GM12891 (cell line): ENCODE measurements around the gene CRLF2.
A peak's percentile ranks its signal among the peaks of the same experiment; 100 is the strongest.
"Not testable (repeated sequence)": the region's sequence is repeated elsewhere in the genome, so short reads cannot be mapped to it uniquely, and the experiment has no call there.

ENCODE experiments used
- DNase-seq: peaks from one replicate; pipeline ENCODE4 v3.0.0; 2011; ENCODE audit warnings: low spot score; ENCODE audit not compliant: insufficient read length
- FAIRE-seq: peaks from 2 replicates; lab custom pipeline; 2011; peaks lifted over from hg19 to GRCh38; lab: Jason Lieb, UNC
- PAX5 ChIP-seq: IDR thresholded peaks from 2 replicates; pipeline ENCODE4 v1.6.1; 2011; ENCODE audit warnings: low read length, moderate library complexity, mild to moderate bottlenecking; ENCODE audit not compliant: insufficient read depth, severe bottlenecking
- POLR2A ChIP-seq: IDR thresholded peaks from 2 replicates; pipeline ENCODE4 v1.6.1; 2011; ENCODE audit warnings: low read depth, low read length, control low read depth
- POLR2AphosphoS5 ChIP-seq: IDR thresholded peaks from 2 replicates; pipeline ENCODE4 v1.6.1; 2011; ENCODE audit warnings: low read depth, low read length, control low read depth
- POU2F2 ChIP-seq: IDR thresholded peaks from 2 replicates; pipeline ENCODE4 v1.6.1; 2011; ENCODE audit warnings: low read depth, mild to moderate bottlenecking, control low read depth, low read length, moderate library complexity
- SPI1 ChIP-seq: IDR thresholded peaks from 2 replicates; pipeline ENCODE4 v1.6.1; 2011; ENCODE audit warnings: low read depth, low read length, control low read depth
- TAF1 ChIP-seq: IDR thresholded peaks from 2 replicates; pipeline ENCODE4 v1.6.1; 2011; ENCODE audit warnings: low read depth, low read length, control low read depth

Gene CRLF2

DNA sequence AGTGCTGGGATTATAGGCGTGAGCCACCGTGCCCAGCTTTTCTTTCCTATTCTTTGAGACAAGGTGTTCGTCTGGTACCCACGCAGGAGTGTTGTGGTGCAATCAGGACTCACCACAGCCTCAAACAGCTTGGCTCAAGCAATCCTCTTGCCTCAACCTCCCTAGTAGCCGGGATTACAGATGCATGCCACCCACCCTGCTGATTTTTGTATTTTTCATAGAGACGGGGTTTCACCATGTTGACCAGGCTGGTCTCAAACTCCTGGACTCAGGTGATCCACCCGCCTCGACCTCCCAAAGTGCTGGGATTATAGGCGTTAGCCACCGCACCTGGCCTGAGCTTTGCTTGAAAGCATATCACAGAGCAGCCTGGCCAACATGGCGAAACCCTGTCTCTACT is 1.5 kb upstream of the CRLF2 start:
- no peak for FAIRE-seq

DNA sequence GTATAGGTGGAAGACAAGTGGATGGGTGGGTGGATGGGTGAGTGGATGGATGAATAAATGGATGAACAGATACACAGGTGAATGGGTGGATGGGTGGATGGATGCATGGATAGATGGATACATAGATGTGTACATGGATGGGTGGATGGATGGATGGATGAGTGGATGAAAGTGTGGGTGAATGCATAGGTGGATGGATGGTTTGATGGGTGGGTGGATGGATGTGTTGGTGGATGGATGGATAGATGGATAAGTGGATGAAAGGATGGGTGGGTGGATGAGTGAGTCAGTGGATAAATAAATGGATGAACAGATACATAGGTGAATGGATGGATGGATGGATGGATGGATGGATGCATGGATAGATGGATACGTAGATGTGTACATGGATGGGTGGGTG is 1.6 kb downstream of the CRLF2 start:
- no peak for TF ChIP-seq POU2F2
- TF ChIP-seq POLR2AphosphoS5: no peak
- no peak for TF ChIP-seq SPI1
- TF ChIP-seq PAX5: no peak
- TF ChIP-seq POLR2A: no peak
- no peak for TF ChIP-seq TAF1
- no peak for DNase-seq
- FAIRE-seq: no peak

More for the DNA sequence above, 1.5 kb upstream of the CRLF2 start:
- TF ChIP-seq POU2F2: no peak
- TF ChIP-seq POLR2A: no peak
- no peak for TF ChIP-seq POLR2AphosphoS5
- no peak for TF ChIP-seq TAF1
- no peak for TF ChIP-seq PAX5
- TF ChIP-seq SPI1: no peak
- DNase-seq: no peak

DNA sequence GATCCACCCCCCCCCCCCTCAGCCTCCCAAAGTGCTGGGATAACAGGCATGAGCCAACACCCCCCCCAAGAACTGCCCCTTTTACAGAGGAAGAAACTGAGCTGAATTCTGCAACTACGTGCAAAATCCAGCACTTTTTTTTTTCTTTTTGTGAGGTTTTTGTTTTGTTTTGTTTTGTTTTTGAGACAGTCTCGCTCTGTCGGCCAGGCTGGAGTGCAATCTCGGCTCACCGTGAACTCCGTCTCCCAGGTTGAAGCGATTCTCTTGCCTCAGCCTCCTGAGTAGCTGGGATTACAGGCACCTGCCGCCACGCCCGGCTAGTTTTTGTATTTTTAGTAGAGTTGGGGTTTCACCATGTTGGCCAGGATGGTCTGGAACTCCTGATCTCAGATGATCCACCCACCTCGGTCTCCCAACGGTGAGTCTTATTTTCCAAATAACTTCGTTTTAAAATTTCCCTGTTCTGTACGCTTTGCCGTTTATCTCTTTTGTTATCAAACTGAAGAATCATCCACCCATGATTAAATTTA is 4.9 kb downstream of the CRLF2 start:
- DNase-seq: no peak
- FAIRE-seq: no peak
- TF ChIP-seq SPI1 (no peak), PAX5 (no peak), POLR2AphosphoS5 (no peak), POLR2A (no peak), TAF1 (no peak), POU2F2 (no peak)

DNA sequence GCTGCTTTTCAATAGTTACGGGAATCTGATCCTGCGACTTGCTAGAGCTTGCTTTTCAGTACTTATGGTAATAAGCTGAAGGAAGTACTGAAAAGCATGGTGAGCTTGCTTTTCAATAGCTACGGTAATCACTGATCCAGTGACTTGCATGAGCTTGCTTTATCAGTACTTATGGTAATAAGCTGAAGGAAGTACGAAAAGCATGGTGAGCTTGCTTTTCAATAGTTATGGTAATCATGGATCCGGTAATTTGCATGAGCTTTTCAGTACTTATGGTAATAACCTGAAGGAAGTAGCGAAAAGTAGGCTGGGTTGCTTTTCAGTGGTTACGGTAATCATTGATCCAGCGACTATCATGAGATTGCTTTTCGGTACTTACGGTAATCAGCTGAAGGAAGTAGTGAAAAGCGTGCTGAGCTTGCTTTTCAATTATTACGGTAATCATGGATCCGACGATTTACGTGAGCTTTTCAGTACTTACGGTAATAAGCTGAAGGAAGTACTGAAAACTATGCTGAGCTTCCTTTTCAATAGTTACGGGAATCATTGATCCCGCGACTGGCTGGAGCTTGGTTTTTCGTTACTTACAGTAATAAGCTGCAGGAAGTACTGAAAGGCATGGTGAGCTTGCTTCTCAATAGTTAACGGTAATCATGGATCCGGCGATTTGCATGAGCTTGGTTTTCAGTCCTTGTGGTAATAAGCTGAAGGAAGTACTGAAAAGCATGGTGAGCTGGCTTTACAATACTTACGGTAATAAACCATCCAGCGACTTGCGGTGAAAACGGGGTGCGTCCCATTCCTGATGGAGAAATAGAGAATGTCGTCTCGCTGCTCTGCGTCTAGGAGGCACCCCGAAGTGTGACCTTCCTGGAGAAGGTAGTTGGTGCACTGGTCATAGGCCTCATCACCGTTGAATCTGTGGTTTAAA is 6.5 kb downstream of the CRLF2 start:
- TF ChIP-seq POLR2AphosphoS5 (no peak), POLR2A (no peak), TAF1 (no peak), SPI1 (no peak), PAX5 (no peak), POU2F2 (no peak)
- DNase-seq: no peak
- peak; percentile 86 for FAIRE-seq

DNA sequence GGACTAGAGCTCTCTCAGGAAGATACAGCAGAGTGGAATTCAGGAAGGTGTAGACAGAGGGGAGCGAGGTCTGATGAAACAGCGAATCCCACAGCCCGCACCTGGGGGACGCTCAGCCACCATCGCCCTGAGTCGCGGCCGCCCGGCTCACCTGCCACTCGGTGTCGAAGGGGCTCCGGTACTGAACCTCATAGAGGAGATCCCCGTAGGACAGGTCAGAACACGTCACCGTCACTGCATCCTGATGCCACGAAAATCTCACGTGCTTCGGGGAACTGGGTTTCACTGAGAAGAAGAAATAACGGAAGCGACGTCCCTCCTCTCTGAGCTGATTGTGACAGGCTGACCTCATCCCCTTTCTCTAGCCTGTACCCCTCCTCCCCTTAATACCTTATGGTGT is 10.2 kb downstream of the CRLF2 start:
- DNase-seq (no peak), FAIRE-seq (no peak)
- no peak for TF ChIP-seq POU2F2
- TF ChIP-seq TAF1: no peak
- TF ChIP-seq POLR2A: no peak
- TF ChIP-seq SPI1: no peak
- TF ChIP-seq PAX5: no peak
- no peak for TF ChIP-seq POLR2AphosphoS5

DNA sequence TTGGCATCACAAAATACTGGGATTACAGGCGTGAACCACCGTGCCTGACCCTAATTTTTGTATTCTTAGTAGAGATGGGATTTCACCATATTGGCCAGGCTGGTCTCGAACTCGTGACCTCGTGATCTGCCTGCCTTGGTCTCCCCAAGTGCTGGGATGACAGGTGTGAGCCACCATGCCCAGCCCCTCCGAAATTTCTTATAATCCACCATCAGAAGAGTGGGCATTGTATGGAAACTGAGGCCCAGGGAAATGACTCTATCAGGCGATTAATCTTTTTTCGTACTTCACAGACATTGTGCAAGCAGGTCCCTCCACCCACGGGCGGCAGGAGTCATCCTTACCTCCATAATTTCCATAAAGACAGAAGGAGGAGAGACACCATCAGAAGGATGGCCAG is 16.0 kb downstream of the CRLF2 start:
- DNase-seq (no peak), FAIRE-seq (no peak)
- TF ChIP-seq POLR2A (no peak), SPI1 (no peak), TAF1 (no peak), POLR2AphosphoS5 (no peak), PAX5 (no peak), POU2F2 (no peak)

DNA sequence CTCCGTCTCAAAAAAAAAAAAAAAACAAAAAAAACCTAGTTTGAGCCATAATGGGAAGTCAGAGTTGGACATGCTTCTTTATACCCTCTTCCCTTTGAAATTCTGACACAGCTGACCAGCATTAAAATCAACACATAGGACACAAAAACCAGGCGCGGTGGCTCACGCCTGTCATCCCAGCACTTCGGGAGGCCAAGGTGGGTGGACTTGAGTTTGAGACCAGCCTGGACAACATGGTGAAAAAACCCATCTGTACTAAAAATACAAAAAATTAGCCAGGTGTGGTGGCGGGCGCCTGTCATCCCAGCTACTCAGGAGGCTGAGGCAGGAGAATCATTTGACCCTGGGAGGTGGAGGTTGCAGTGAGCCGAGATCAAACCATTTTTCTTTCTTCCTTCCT is 20.3 kb downstream of the CRLF2 start:
- FAIRE-seq: not testable (repeated sequence)

DNA sequence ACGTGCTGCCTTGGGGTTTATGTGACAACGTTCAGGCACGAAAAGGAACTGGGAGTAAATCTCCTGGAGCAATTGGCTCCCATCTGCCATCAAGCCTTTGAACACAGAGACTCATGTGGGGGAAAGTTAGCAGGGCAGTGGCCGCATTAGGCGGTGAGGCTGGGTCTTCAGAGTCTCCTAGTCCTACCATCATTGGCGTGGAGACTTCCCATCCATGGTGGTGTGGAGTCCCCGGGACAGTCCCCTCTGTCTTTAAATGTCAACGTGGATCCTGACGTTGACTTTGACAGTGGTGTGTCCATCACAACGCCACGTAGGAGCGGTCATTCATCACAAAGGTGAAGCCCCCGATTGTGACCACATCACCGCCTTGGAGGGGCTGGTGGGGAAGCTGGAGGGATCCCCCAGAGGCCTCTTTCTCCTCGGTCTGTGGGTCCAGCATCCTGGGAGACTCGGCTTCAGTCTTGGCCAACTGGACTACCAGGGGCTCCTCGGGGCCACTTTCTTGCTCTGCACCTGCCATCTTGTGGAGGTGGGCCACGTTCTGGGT is 21.8 kb downstream of the CRLF2 start:
- TF ChIP-seq POU2F2 (no peak), POLR2A (no peak), TAF1 (no peak), POLR2AphosphoS5 (no peak), SPI1 (no peak), PAX5 (no peak)
- DNase-seq (no peak), FAIRE-seq (no peak)

More for the DNA sequence above, 20.3 kb downstream of the CRLF2 start:
- not testable (repeated sequence) for DNase-seq

DNA sequence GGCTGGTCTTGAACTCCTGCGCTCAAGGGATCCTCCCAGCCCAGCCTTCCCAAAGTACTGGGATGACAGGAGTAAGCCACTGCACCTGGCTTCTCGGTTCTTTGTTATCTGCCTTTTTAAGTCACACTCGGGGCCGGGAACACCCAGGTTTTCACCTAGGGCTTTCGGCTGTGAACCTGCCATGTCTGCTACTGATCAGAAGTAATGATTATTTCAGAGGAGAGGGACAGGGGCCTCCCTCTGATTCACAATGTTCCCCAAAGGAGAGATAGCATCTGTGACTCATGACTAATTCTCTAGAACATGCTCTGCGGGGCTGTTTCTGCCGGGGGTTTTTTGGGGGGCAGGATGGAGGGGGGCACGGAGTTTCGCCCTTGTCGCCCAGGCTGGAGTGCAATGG is 26.9 kb downstream of the CRLF2 start:
- TF ChIP-seq POU2F2 (no peak), POLR2A (no peak), TAF1 (no peak), POLR2AphosphoS5 (no peak), SPI1 (no peak), PAX5 (no peak)
- no peak for FAIRE-seq
- no peak for DNase-seq

DNA sequence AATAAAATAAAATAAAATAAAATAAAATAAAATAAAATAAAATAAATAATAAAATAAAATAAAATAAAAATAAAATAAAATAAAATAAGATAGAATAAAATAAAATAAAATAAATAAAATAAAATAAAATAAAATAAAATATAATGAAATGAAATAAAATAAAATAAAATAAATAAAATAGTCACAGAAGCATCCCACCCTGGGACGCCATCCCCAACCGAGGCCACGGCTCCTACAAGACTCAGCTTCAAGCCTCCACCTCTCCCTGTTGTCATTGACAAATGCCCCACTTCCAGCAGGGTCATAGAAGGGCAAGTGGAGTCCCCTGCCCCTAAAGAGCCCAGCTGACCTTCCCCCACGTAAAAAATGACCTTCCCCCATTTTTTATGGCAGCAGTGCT is 30.2 kb downstream of the CRLF2 start:
- TF ChIP-seq POLR2AphosphoS5 (no peak), TAF1 (no peak), POLR2A (no peak), POU2F2 (no peak), SPI1 (no peak), PAX5 (no peak)
- no peak for DNase-seq
- no peak for FAIRE-seq

DNA sequence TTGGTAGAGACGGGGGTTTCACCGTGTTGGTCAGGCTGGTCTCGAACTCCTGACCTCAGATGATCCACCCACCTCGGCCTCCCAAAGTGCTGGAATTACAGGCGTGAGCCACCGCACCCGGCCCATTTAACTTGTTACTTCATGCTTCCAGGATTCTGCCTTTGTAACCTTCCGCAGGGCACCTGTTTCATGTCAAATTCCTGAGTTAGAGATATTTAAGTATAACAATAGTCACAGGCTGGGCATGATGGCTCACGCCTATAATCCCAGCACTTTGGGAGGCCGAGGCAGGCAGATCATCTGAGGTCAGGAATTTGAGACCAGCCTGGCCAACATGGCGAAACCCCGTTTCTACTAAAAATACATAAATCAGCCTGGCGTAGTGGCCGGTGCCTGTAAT is 30.8 kb downstream of the CRLF2 start:
- FAIRE-seq: not testable (repeated sequence)

More for the DNA sequence above, 30.8 kb downstream of the CRLF2 start:
- DNase-seq: not testable (repeated sequence)
